HG03103 (cell line): ENCODE results near the gene HNRNPR.
"Not testable (repeated sequence)": the region's sequence is repeated elsewhere in the genome, so short reads cannot be mapped to it uniquely, and the experiment has no call there.

ENCODE experiments used
- ATAC-seq: cut with Tn5 transposase; IDR thresholded peaks from one replicate; pipeline ENCODE4 v1.9.1; 2021; ENCODE audit warnings: low read depth; ENCODE audit not compliant: unreplicated experiment

Gene HNRNPR

DNA sequence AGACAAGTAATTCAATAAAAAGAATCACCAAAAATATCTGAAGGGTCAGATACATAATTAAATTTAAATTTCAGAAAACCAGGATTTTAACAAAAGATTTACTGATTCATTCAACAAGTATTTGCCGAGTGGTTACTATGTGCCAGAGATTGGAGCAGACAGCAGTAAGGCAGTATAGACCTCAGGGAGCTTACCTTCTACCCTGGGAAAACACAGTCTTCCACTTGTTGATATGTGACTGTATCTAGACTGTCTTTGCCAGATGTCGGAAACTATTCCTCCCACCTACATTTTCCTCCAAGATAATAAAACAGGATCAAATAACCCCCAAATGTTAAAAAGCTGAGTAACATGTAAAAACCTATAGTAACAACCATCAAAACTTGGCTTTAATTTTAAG, 6.2 kb downstream of the HNRNPR start:
- ATAC-seq: no peak

- ATAC-seq: no peak
These were observed 12.4 kb downstream of the HNRNPR start for GRCh38 chr1:23331713-23332112.

DNA sequence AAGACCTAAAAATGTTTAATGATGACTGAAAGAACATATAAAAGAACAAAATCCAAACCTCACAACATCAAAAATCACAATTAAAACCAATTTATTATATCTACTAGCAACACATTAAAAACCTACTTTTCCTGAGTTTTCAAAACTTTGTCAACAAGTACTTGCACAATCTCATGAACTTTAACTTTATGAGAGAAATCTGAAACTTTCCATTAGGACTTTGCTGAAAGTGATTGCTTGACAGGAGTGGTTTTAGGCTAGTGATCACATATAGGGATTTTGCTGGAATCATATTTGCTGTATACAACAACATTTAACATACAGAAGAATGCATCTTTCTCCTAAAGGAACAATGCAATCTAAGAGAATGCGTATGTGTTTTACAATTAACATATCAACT, 13.2 kb downstream of the HNRNPR start:
- no peak for ATAC-seq

GRCh38 chr1:23325393-23325792, 18.7 kb downstream of the HNRNPR start:
- no peak for ATAC-seq

DNA sequence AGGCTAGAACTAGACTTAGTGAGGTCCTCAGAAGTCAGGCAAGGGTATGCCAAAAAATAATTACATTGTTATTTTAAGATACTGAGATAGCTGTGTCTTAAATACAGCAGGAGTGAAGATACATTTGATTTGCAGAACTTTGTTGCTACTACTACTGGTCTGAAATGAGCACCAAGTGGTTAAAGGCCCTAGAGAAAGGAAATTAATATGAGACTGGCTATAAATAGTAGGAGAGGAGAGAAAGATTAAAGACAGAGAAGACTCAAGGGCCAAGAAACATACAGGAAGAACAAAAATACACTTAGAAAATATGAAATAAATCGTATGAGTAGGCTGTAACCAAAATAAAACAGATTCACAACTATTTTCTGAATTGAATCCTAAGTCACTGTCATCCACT, 21.3 kb downstream of the HNRNPR start:
- no peak for ATAC-seq

DNA sequence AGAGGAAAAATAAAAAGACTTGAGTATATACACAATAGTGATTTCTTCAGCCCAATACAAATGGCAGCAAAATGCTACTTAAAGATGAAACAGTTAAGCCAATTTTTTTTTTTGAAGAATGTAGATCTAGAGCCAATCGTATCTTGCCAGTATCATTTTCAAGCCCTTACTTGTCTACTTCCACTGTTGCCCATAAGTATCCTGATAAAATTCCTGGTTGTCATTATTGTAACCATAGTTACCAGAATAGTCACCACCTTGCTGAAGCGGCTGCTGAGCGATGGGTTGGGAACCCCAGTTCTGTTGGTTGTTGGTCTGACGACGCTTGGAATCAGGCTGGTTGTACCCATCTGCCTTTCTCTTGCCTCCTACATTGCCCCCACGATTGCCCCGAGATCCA, 33.8 kb downstream of the HNRNPR start:
- ATAC-seq: not testable (repeated sequence)

- ATAC-seq: no peak
These were observed 39.9 kb downstream of the HNRNPR start for GRCh38 chr1:23304140-23304620.

DNA sequence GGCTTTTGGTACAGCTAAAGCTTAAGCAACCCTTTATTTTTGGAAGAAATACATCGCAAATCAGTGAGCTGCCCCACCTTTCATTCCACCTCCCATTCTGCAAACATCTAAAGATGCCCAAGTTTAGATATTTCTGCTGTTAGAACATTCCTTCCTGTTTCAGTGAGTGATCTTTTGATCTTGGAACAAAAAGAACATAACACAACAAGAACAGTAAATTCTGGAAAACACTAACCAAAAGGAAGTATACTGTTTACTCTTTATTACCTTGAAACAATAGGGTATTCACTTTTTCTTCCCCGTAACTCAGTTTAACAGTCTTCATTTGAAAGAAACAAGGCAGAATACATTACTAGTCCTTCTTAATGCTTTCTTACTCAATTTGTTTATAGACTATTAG, 40.6 kb downstream of the HNRNPR start:
- no peak for ATAC-seq

GRCh38 chr1:23296931-23297330, 47.2 kb downstream of the HNRNPR start:
- ATAC-seq: no peak

GRCh38 chr1:23291706-23292105, 52.4 kb downstream of the HNRNPR start:
- ATAC-seq: no peak

DNA sequence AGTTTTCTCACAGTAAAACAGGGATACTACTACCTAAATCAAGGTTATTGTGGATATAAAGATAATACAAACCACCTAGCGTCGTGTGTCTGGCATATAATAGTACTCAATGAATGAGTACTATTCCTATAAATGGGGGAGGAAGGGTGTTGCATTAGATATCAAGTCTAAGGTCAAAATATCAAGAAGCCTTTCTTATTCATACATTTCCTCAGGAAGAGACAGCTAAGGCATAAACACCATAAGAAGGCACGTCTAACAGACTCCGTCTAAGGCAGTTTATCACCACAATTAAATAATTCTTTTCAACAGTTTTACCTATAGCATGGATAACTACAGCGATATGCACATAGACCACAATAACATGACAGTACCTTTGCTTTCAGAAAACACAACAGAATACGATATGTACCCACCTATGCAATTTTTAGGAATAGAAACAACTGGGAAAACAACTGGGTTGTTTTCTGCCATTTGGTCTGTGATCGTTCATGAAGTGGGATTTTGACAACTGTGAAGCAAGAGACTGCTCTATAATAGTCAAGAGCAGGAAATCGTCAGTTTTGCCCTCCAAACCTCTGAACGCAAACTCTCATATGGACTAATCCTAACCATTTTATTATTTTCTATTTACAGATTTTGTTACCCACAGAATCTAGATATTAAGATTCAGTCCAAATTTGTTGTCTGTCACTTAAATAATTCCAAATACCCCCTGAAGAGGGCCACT, 53.1 kb downstream of the HNRNPR start:
- no peak for ATAC-seq

GRCh38 chr1:23288671-23289070, 55.4 kb downstream of the HNRNPR start:
- no peak for ATAC-seq

- ATAC-seq: no peak
These were observed 55.9 kb downstream of the HNRNPR start for GRCh38 chr1:23288201-23288600.

DNA sequence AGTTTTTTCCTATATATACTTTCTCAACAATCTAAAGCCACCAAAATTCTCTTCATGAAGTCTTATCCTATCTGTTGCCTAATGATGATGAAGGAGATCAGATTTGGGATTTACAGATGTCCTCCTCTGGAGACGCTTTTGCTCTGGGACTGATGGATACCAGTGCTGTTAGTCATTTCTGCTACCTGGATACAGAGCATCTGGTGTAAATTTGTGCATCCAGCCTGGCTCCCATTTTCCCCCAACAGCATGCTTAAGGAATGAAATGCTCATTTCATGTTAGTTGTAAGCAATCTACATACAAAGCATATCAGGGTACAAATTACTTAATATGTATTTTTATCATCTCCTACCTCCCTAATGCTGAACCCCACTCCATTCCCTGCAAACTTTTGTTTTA, 57.7 kb downstream of the HNRNPR start:
- ATAC-seq: no peak

DNA sequence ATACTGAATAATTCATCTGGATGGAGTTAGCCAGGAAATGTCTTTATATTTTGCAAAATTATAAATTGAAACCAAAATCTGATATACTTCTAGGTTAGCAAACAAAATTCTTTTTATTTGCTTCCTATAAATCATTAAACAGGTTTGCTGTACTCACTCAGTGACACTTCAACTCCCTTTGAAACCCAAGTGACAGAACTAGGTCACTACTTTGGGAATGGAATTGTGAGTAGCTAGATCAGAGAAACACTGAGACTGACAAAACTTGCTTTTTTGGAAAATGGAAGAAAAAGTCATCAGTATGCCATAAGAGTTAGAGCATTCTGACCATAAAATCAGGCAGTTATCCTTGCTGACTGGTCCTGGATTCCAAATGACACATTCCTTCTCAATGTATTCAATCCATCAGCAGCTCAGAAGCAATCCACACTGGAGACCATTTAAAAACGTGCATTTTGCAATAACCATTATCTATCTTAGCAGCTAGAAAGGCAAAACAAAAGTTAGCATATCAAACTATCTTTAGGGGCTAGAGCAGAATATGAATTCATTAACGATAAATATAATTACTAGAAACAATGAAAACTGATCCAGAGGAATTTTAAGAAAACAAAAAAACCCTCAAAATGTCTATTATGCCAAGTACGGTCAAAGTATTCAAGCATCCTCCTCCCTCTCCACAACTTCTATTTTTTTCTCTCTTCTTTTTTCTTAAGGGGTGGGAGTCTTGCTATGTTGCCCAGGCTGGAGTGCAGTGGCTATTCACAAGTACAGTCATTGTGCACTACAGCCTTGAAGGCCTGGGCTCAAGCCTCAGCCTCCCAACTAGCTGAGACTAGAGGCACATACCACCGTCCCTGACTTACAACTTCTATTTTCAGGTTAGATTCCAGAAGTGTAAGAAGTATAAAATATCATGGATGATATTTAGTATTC, 60.1 kb downstream of the HNRNPR start:
- no peak for ATAC-seq

GRCh38 chr1:23282957-23283356, 61.1 kb downstream of the HNRNPR start:
- no peak for ATAC-seq

DNA sequence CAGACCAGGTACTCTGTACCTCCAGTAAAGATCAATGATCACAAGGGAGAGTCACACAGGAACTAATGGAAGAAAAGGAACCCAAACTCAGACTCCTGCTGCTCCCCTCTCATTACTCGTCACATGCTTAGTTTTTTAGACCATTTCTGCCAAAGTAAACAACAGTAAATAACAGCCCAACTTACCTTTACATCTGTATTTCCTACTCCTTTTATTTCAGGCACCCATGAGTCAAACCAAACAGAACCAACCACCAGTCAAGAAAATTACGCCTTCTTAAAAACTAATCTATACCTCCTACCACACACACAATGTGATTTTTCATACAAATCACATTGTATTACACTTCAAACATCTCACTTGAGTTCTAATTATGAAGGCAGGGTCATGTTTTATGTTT, 65.4 kb downstream of the HNRNPR start:
- ATAC-seq: no peak

DNA sequence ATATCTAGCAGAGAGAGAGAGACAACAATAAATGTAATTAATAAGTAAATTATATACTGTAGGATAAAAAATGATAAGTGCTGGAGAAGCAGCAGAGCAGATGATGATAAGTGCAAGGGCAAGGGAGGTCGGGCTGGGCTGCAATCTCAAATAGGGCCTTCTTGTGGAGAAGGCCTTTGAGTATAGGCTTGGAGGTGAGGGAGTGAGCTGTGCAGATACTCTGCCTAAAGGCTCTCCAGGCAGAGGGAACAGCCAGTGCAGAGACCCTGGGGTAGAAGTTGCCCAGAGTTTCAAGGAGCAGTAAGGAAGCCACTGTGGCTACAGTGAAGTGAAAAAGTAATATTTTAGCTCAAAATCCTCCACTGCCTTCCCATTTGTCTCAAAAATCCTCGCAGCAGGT, 67.6 kb downstream of the HNRNPR start:
- no peak for ATAC-seq

- no peak for ATAC-seq
These were observed 70.0 kb downstream of the HNRNPR start for GRCh38 chr1:23274134-23274505.

GRCh38 chr1:23273450-23274133, 70.5 kb downstream of the HNRNPR start:
- ATAC-seq: no peak

- ATAC-seq: no peak
These were observed 80.7 kb downstream of the HNRNPR start for GRCh38 chr1:23263380-23263887.
